HUES64 (cell line): ENCODE data around the gene KCNT1.

Experiments used
- H3K27ac ChIP-seq: 2 replicates; pipeline ENCODE4 v1.7.0; 2013; ENCODE audit warnings: low read depth, low read length, inconsistent platforms
- H3K27me3 ChIP-seq: 2 replicates; pipeline ENCODE4 v1.6.1; 2013; ENCODE audit warnings: mild to moderate bottlenecking, low read length; ENCODE audit not compliant: insufficient read depth
- H3K36me3 ChIP-seq: 2 replicates; pipeline ENCODE4 v1.6.1; 2013; ENCODE audit warnings: mild to moderate bottlenecking, low read length; ENCODE audit not compliant: insufficient read depth
- H3K4me1 ChIP-seq: 2 replicates; pipeline ENCODE4 v1.6.1; 2013; ENCODE audit warnings: mild to moderate bottlenecking, low read length, moderate library complexity; ENCODE audit not compliant: insufficient read depth
- H3K4me3 ChIP-seq: 2 replicates; pipeline ENCODE4 v1.5.1; 2013; ENCODE audit warnings: mild to moderate bottlenecking, low read length, moderate library complexity
- H3K9ac ChIP-seq: 2 replicates; pipeline ENCODE4 v1.6.1; 2013; ENCODE audit warnings: mild to moderate bottlenecking, low read depth, low read length
- H3K9me3 ChIP-seq: 2 replicates; pipeline ENCODE4 v1.6.1; 2013; ENCODE audit warnings: low read depth, low read length; ENCODE audit not compliant: insufficient read depth
- WGBS: fragments of 150-250, 120-280 bp; methylation state at CpG from one replicate; pipeline ENCODE4 v1.1.7; 2013; ENCODE audit warnings: missing lambda C conversion rate; 5-methylcytosine and 5-hydroxymethylcytosine counted together

Gene KCNT1

GRCh38 chr9:135712613-135713295 is 10.8 kb downstream of the KCNT1 start:
- Histone ChIP-seq H3K9me3 (no peaks in the 10 kb centered on the region), H3K27ac (no peak overlapping the region), H3K9ac (no peak overlapping the region), H3K4me1 (no peaks in the 10 kb centered on the region), H3K36me3 (no peaks in the 10 kb centered on the region), H3K4me3 (no peak overlapping the region), H3K27me3 (peaks cover 34% of the 10 kb centered on the region)
- WGBS = 75% methylated on average over 15 of the region's 16 CpGs

- H3K4me3 ChIP-seq = peak overlapping the region; percentile 54
- H3K9me3 ChIP-seq = no peaks in the 10 kb centered on the region
- no peak overlapping the region for H3K27ac ChIP-seq
- H3K36me3 ChIP-seq = no peaks in the 10 kb centered on the region
- H3K27me3 ChIP-seq = peaks cover 34% of the 10 kb centered on the region
- H3K9ac ChIP-seq = no peak overlapping the region
- no peaks in the 10 kb centered on the region for H3K4me1 ChIP-seq
- 3% methylated on average over 103 of the region's 103 CpGs for WGBS
Measured at GRCh38 chr9:135714242-135715055, 12.5 kb downstream of the KCNT1 start.

GRCh38 chr9:135715056-135715595 is 13.1 kb downstream of the KCNT1 start:
- H3K4me1 ChIP-seq = no peaks in the 10 kb centered on the region
- H3K36me3 ChIP-seq = no peaks in the 10 kb centered on the region
- H3K4me3 ChIP-seq = peak overlapping the region; percentile 54
- no peak overlapping the region for H3K9ac ChIP-seq
- H3K27me3 ChIP-seq = peaks cover 34% of the 10 kb centered on the region
- no peaks in the 10 kb centered on the region for H3K9me3 ChIP-seq
- 46% methylated on average over 23 of the region's 23 CpGs for WGBS
- H3K27ac ChIP-seq = no peak overlapping the region

- Histone ChIP-seq H3K9ac (no peak overlapping the region), H3K4me3 (no peak overlapping the region), H3K27me3 (peaks cover 34% of the 10 kb centered on the region), H3K4me1 (no peaks in the 10 kb centered on the region), H3K36me3 (no peaks in the 10 kb centered on the region), H3K27ac (no peak overlapping the region), H3K9me3 (no peaks in the 10 kb centered on the region)
- 91% methylated on average over 11 of the region's 11 CpGs for WGBS
Measured at GRCh38 chr9:135716045-135716444, 14.1 kb downstream of the KCNT1 start.

GRCh38 chr9:135717410-135717809 is 15.4 kb downstream of the KCNT1 start:
- Histone ChIP-seq H3K27me3 (peaks cover 34% of the 10 kb centered on the region), H3K9me3 (no peaks in the 10 kb centered on the region), H3K4me1 (no peaks in the 10 kb centered on the region), H3K36me3 (no peaks in the 10 kb centered on the region), H3K4me3 (no peak overlapping the region), H3K9ac (no peak overlapping the region), H3K27ac (no peak overlapping the region)
- WGBS = 90% methylated on average over 13 of the region's 13 CpGs

GRCh38 chr9:135718616-135719015 is 16.6 kb downstream of the KCNT1 start:
- peaks cover 26% of the 10 kb centered on the region for H3K27me3 ChIP-seq
- H3K9ac ChIP-seq = no peak overlapping the region
- H3K4me3 ChIP-seq = no peak overlapping the region
- no peak overlapping the region for H3K27ac ChIP-seq
- 85% methylated on average over 15 of the region's 15 CpGs for WGBS
- H3K36me3 ChIP-seq = no peaks in the 10 kb centered on the region
- no peaks in the 10 kb centered on the region for H3K4me1 ChIP-seq
- no peaks in the 10 kb centered on the region for H3K9me3 ChIP-seq

GRCh38 chr9:135719472-135719871 is 17.5 kb downstream of the KCNT1 start:
- H3K9ac ChIP-seq = no peak overlapping the region
- no peak overlapping the region for H3K27ac ChIP-seq
- WGBS = 90% methylated on average over 9 of the region's 9 CpGs
- no peaks in the 10 kb centered on the region for H3K9me3 ChIP-seq
- no peaks in the 10 kb centered on the region for H3K4me1 ChIP-seq
- no peak overlapping the region for H3K4me3 ChIP-seq
- H3K36me3 ChIP-seq = no peaks in the 10 kb centered on the region
- peaks cover 22% of the 10 kb centered on the region for H3K27me3 ChIP-seq

- WGBS = 90% methylated on average over 18 of the region's 18 CpGs
- Histone ChIP-seq H3K27me3 (no peaks in the 10 kb centered on the region), H3K9me3 (no peaks in the 10 kb centered on the region), H3K4me1 (no peaks in the 10 kb centered on the region; the same call in 1 of the 2 replicates), H3K9ac (no peak overlapping the region), H3K36me3 (no peaks in the 10 kb centered on the region), H3K4me3 (no peak overlapping the region), H3K27ac (no peak overlapping the region)
Measured at GRCh38 chr9:135722365-135722764, 20.4 kb downstream of the KCNT1 start.

- Histone ChIP-seq H3K36me3 (no peaks in the 10 kb centered on the region), H3K9ac (no peak overlapping the region), H3K4me3 (no peak overlapping the region), H3K4me1 (peaks cover 4% of the 10 kb centered on the region; the same call in 1 of the 2 replicates), H3K9me3 (no peaks in the 10 kb centered on the region), H3K27me3 (no peaks in the 10 kb centered on the region), H3K27ac (no peak overlapping the region)
- WGBS = 90% methylated on average over 16 of the region's 16 CpGs
Measured at GRCh38 chr9:135724186-135724787, 22.3 kb downstream of the KCNT1 start.

GRCh38 chr9:135726138-135726853 is 24.3 kb downstream of the KCNT1 start:
- no peak overlapping the region for H3K27ac ChIP-seq
- H3K4me1 ChIP-seq = peaks cover 4% of the 10 kb centered on the region; the same call in 1 of the 2 replicates
- no peaks in the 10 kb centered on the region for H3K36me3 ChIP-seq
- 86% methylated on average over 16 of the region's 16 CpGs for WGBS
- no peak overlapping the region for H3K4me3 ChIP-seq
- H3K9ac ChIP-seq = no peak overlapping the region
- H3K27me3 ChIP-seq = no peaks in the 10 kb centered on the region
- H3K9me3 ChIP-seq = peaks cover under 1% of the 10 kb centered on the region; the same call in 1 of the 2 replicates
